A549 treated with GW870086 at 1 μM for 4 hours (cell line): ENCODE data around the gene FABP6. TPM values are rescaled to one million over a fixed set of nuclear protein-coding genes. Genes with fewer than 3 reads are reported as not detected.

ENCODE experiments used
- total RNA-seq: library from RNA; stranded (reverse); fragments of 200-300 nt; extraction: Qiagen RNA extraction; gene quantifications from 5 replicates; pipeline ENCODE4 v1.2.3, GENCODE V29; 2022; ENCODE audit warnings: low read depth

The FABP6 gene, protein sequence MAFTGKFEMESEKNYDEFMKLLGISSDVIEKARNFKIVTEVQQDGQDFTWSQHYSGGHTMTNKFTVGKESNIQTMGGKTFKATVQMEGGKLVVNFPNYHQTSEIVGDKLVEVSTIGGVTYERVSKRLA
- 0.49 to 1.5 TPM (median 0.81 TPM) in 5 replicates for total RNA-seq

DNA sequence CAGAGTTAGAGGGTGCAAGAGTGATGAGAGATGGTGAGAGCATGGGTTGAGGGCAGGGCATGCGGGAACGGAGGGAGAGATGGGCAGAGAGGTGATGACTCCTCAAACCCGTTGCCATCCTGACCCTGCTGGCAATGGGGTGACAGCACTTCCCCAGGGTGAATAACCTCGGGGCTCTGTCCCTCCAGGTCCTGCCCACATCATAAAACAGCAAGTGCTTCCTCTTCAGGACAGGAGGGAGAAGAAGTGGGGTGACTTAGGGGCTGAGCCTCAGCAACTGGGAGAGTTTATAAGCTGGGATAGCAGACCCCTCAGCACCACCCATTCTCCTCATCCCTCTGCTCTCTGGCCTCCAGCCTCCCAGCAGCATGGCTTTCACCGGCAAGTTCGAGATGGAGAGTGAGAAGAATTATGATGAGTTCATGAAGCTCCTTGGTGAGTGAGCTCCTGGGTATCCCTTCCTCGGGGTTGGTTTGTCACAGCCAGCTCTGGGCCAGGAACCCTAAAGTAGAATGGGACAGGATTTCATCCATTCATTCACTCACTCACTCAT is at the start of gene FABP6:
Gene FABP6 (plus strand): TSS at position 317 of the 553 bp plus-strand sequence. CDS start 52 bp downstream, at position 369.

Other genes with a start within 250 kb of the FABP6 start
- gene TTC1, start 220.4 kb upstream of the FABP6 start, total RNA-seq = 64.4 to 72.2 TPM (median 66.1 TPM) in 5 replicates
- 8.3 to 11.3 TPM (median 10.5 TPM) in 5 replicates for gene PWWP2A, start 110.1 kb upstream of the FABP6 start, total RNA-seq
- gene CCNJL, start 83.1 kb downstream of the FABP6 start, total RNA-seq = 10.5 to 13.8 TPM (median 12.5 TPM) in 5 replicates
- 0.05 to 0.16 TPM (median 0.11 TPM) in 5 replicates for gene C1QTNF2, start 141.1 kb downstream of the FABP6 start, total RNA-seq
- 1.5 to 2.0 TPM (median 1.8 TPM) in 5 replicates for gene FAM200C, start 170.5 kb downstream of the FABP6 start, total RNA-seq
- 39.3 to 61.2 TPM (median 44.5 TPM) in 5 replicates for gene SLU7, start 189.6 kb downstream of the FABP6 start, total RNA-seq
- 194 to 270 TPM (median 207 TPM) in 5 replicates for gene PTTG1, start 192.3 kb downstream of the FABP6 start, total RNA-seq